ENCODE results near the gene PIP4K2B. TPM values are rescaled to one million over a fixed set of nuclear protein-coding genes. Genes with fewer than 3 reads are reported as not detected.

The PIP4K2B gene
- total and polyA plus RNA-seq, 8 donors, result 39.8 to 94.3 (median 87.0) TPM

- peaks cover 0 to 28% of the 10 kb centered on the region in 2 donors for H3K36me3 ChIP-seq
- intact Hi-C loops (cut with DNase I), result no loop called here
- peak overlapping the region; percentile 77 to 78 for H3K27ac ChIP-seq
- H3K4me1 ChIP-seq, result peaks cover 21 to 54% of the 10 kb centered on the region in 2 donors
- peak; percentile 83 for ATAC-seq
- no peaks in the 10 kb centered on the region for H3K9me3 ChIP-seq
- H3K27me3 ChIP-seq, result peaks cover 0 to 22% of the 10 kb centered on the region in 2 donors
- no peak overlapping the region for H3K4me3 ChIP-seq
- peak in 2 of 4 donors; percentile 65 to 86 for DNase-seq
- no peak for TF ChIP-seq CTCF (IDR thresholded peaks at IDR 0.05)
Measured at GRCh38 chr17:38741921-38742410, 57.4 kb downstream of the PIP4K2B start.

- no peak for ATAC-seq
- Histone ChIP-seq H3K27ac (peak overlapping the region; percentile 77 to 78), H3K27me3 (peaks cover 0 to 17% of the 10 kb centered on the region in 2 donors), H3K36me3 (peaks cover 0 to 31% of the 10 kb centered on the region in 2 donors), H3K9me3 (no peaks in the 10 kb centered on the region), H3K4me1 (peaks cover 16 to 49% of the 10 kb centered on the region in 2 donors), H3K4me3 (no peak overlapping the region)
- no peak for TF ChIP-seq CTCF (IDR thresholded peaks at IDR 0.05)
- no peak for DNase-seq
- intact Hi-C loops (cut with DNase I), result no loop called here
Measured at GRCh38 chr17:38741461-38741860, 57.9 kb downstream of the PIP4K2B start.

- no peak for TF ChIP-seq CTCF (IDR thresholded peaks at IDR 0.05)
- Histone ChIP-seq H3K27me3 (peaks cover 0 to 12% of the 10 kb centered on the region in 2 donors), H3K4me3 (no peak overlapping the region), H3K4me1 (peaks cover 13 to 43% of the 10 kb centered on the region in 2 donors), H3K9me3 (no peaks in the 10 kb centered on the region), H3K27ac (no peak overlapping the region), H3K36me3 (peaks cover 0 to 34% of the 10 kb centered on the region in 2 donors)
- no peak for ATAC-seq
- intact Hi-C loops (cut with DNase I), result no loop called here
- DNase-seq, result no peak
Measured at GRCh38 chr17:38740806-38741205, 58.5 kb downstream of the PIP4K2B start.

- DNase-seq, result no peak
- no peak for TF ChIP-seq CTCF (IDR thresholded peaks at IDR 0.05)
- no peaks in the 10 kb centered on the region for H3K9me3 ChIP-seq
- peaks cover 13 to 44% of the 10 kb centered on the region in 2 donors for H3K4me1 ChIP-seq
- H3K36me3 ChIP-seq, result peaks cover 0 to 39% of the 10 kb centered on the region in 2 donors
- H3K27me3 ChIP-seq, result peaks cover 0 to 4% of the 10 kb centered on the region in 2 donors
- H3K27ac ChIP-seq, result no peak overlapping the region
- intact Hi-C loops (cut with DNase I), result no loop called here
- no peak for ATAC-seq
- no peak overlapping the region for H3K4me3 ChIP-seq
Measured at GRCh38 chr17:38740044-38740443, 59.3 kb downstream of the PIP4K2B start.

- Histone ChIP-seq H3K9me3 (no peaks in the 10 kb centered on the region), H3K27me3 (no peaks in the 10 kb centered on the region), H3K4me3 (no peak overlapping the region), H3K27ac (no peak overlapping the region), H3K4me1 (peaks cover 13 to 40% of the 10 kb centered on the region in 2 donors), H3K36me3 (peaks cover 0 to 40% of the 10 kb centered on the region in 2 donors)
- TF ChIP-seq CTCF (IDR thresholded peaks at IDR 0.05), result no peak
- intact Hi-C loops (cut with DNase I), result loop anchor here in 1 of 2 donors (5.0 kb wide), 1 partner anchor 62 kb away; no protein-coding TSS in a partner anchor
- ATAC-seq (no peak), DNase-seq (no peak)
Measured at GRCh38 chr17:38739305-38739704, 60.1 kb downstream of the PIP4K2B start.
